Stimulated activated CD8-positive, alpha-beta memory T cell treated with anti-CD3 and anti-CD28 coated beads, Interleukin-12 subunit alpha, Interleukin-12 subunit beta, amount 100 ng/mL, for 24 hours (primary cell): ENCODE data around the gene PPP1R3F.
"Not testable (repeated sequence)": the region's sequence is repeated elsewhere in the genome, so short reads cannot be mapped to it uniquely, and the experiment has no call there.

ENCODE experiments used
- DNase-seq: peaks from one replicate; pipeline ENCODE4 v3.0.0-alpha.2; 2020; ENCODE audit errors: extremely low read depth

The PPP1R3F gene

GRCh38 chrX:49272421-49272820 lies 2.8 kb downstream of the PPP1R3F start:
- no peak for DNase-seq

GRCh38 chrX:49273181-49273727 lies 3.7 kb downstream of the PPP1R3F start:
- no peak for DNase-seq

DNA sequence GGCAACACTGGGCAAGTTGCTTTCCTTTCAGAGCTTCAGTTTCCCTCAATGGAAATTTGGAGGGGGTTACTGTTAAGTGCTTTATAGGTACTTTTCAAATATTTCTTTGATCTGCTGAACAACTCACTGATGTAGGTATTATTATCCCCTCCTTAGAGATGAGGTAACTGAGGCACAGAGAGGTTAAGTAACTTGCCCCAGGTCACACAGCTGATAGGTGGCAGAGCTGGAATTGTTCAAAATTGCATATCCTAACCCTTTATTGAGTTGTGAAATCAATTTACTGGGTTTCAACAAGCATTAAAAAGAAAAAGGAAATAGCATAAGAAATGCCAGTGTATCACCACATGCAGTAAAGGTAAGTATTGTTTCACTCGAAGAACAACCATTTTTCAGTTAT lies 6.6 kb downstream of the PPP1R3F start:
- no peak for DNase-seq

GRCh38 chrX:49276671-49277534 lies 7.3 kb downstream of the PPP1R3F start:
- DNase-seq: no peak

DNA sequence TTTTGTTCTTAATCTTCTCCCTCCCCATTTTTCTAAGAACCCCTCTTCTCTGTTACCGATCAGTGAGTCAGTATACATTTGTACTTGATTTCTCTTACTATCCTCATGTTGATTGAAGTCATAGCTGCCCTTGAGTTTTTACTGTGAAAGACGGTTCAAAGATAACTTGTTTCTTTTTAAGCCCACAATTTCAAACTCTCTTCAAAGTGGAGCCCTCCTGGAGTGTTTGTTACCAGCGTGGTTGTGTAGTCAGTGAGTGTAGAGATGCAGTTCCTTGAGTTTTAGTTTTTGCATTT lies 7.9 kb downstream of the PPP1R3F start:
- no peak for DNase-seq

DNA sequence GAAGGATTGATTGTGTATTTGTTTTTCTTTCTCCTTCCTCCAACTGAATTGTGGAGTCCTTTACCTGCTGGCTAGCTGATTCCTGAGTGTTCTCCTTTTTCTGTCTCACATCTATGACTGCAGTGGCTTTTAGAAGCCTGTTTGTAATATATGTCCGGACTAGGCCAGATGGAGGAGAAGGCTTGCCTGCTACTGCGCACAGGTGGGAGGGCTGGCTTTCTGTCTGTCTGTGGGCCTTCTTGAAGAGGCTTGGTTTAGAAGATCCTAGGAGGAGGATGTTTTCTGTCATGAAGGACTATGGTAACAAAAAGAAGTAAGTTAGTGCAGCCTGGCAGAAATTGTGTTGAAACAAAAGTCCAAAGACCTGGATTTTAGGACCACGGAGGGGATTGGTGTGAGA lies 8.5 kb downstream of the PPP1R3F start:
- DNase-seq: no peak

- DNase-seq: no peak
Observed at GRCh38 chrX:49282647-49283011, 13.0 kb downstream of the PPP1R3F start.

DNA sequence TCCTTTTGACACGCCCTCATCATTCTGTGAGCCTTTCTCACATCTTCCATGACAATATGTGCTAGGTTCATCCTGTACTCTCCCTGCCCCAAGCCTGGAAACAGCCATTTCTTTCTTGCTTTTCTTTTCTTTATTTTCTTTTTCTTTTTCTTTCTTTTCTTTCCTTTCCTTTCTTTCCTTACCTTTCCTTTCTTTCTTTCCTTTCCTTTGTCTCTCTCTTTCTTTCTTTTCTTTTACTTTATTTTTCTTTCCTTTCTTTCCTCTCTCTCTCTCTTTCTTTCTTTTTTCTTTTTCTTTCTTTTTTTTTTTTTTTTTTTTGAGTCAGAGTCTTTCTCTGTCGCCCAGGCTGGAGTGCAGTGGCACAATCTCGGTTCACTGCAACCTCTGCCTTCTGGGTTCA lies 14.6 kb downstream of the PPP1R3F start:
- no peak for DNase-seq

GRCh38 chrX:49286136-49286535 lies 16.5 kb downstream of the PPP1R3F start:
- no peak for DNase-seq

DNA sequence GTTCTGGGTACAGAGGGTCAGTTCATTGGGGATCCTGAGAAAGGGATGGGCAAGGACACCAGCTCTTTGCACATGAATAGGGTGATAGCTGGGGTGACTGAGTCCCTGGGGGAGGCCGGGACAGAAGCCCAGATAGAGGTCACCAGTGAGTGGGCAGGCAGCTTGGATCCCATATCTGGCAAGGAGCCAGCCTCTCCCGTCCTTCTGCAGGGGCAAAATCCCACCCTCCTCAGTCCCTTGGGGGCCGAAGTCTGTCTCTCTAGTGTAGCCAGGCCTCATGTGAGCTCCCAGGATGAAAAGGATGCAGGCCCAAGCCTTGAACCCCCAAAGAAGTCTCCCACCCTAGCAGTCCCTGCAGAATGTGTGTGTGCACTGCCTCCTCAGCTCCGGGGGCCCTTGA lies 17.0 kb downstream of the PPP1R3F start:
- DNase-seq: no peak

DNA sequence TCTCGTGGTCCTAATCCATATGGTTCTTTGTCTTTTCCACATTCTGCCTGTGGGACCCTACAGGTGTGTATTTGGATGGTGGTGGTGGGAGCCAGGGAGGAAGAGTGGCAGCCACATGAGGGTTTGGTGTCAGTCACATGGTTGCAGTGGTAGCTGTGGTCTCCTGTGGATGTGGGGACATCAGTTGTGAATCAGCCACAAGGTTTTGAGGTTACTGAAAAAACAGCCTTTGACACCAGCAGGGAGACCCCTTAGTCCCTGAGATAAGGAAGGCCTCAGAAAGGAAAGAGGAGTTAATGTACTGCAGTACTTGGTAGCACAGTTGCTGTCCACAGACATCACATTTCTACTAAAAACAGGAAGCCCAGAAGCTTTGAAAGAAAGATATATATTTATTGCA lies 18.1 kb downstream of the PPP1R3F start:
- DNase-seq: no peak

DNA sequence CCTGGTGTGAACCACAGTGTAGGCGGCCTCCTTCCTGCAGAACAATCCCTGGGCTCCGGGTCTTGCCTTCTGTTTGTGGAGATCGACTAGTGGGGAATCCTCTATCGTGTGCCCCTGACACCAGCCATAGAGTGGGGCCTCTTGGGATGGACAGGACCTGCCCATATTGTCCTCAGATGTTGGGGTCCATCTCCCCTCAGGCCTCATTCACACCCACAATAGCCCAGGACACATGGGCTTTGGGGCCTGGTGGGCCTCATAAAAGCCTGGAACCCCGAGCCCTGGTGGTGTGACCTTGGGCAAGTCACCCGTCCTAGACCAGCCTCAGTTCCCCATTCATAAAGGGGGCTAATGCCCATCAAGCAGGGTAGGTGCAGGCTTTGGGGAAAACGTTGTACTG lies 20.6 kb downstream of the PPP1R3F start:
- DNase-seq: no peak

GRCh38 chrX:49291615-49292337 lies 22.2 kb downstream of the PPP1R3F start:
- DNase-seq: no peak

DNA sequence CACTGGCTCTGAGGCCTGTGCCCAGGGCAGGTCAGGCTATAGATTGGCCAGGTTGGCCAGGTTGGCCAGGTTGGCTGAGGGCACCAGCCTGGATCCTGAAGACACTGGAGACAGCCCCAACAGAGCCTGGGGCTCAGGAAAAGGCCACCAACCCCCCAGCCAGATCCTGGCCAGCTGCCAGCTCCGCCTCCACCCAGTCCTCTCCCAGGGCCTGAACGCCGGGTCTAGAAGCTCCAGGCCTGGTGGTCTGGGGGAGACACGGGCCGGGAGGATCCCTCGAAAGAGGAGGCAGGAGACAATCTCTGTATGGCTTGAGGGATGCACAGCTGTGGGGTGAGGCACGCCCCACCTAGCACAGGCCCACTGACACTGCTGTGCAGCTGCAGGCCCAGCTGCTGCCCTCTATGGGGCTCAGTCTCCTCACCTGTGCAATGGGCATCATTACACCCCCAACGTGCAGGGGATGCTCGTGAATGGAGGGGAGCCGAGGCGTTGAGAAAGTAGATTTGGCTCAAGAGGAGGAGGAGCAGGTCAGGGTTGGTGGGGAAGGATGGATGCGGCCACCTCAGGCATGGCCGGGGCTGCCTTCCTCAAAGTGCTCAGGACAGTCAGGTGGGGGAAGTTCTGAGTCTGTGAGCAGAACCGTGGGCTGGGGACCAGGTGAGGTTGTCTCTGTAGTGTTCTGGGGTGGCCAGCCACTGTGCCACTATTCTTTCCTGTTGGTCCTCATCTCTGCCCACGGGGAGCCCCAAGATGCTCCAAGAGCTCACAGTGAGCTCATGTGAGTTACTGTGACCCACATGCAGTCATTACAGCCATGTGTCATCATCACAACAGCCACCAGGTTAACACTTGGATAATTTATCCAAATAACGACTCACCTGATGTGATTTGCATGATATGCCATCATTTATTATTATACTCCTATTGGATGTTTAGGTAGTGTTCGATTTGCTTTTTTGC lies 23.1 kb downstream of the PPP1R3F start:
- DNase-seq: no peak

DNA sequence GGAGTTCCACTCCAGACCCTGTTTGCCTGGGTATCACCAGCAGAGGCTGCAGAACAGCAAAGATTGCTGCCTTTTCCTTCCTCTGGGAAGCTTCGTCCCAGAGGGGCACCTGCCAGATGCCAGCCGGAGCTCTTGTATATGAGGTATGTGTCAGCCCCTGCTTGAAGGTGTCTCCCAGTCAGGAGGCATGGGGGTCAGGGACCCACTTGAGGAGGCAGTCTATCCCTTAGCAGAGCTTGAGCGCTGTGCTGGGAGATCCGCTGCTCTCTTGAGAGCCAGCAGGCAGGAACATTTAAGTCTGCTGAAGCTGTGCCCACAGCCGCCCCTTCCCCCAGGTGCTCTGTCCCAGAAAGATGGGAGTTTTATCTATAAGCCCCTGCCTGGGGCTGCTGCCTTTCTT lies 29.7 kb downstream of the PPP1R3F start:
- DNase-seq: not testable (repeated sequence)

GRCh38 chrX:49300703-49301102 lies 31.1 kb downstream of the PPP1R3F start:
- DNase-seq: no peak

DNA sequence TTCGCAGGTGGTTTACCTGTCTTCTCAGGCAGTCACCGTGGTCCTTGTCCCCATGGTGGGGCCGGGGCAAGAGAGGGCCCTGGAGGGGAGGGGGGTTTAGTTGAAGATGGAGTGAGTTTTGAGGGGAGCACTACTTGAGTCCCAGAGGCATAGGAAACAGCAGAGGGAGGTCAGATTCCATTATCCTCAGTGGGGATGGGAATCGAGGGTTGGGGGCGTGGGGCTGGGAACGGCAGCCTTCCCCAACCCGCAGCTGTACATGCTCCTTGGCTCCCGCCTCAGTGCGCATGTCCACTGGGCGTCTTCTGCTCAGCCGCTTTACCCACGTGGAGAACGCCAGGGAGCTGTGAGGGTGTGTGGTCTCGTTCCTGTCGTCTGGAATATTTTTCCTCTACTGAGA lies 33.8 kb downstream of the PPP1R3F start, which contains the start of gene GAGE10:
Gene GAGE10 (plus strand): TSS at position 301 of the 400 bp plus-strand sequence. CDS start 1,214 bp downstream, outside the sequence.
- DNase-seq: no peak

DNA sequence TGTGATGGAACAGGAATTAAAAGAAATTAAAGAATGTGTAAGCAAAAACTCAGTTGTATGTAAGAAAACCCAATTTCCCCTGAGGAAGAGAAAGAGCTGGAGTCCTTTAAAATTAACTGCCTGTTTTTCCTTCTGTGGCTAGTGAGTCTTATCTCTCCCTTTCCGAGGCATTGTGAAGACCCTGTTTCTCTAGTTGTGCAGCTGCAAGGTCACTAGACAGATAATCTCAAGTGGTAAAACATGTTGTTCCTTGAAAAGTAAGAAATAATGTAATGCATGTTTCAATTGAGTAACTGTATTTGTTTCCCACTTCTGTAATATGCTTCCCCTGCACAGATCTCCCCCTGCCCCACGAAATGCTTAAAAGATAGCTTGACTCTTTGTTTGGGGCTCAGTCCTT lies 38.2 kb downstream of the PPP1R3F start:
- DNase-seq: not testable (repeated sequence)

DNA sequence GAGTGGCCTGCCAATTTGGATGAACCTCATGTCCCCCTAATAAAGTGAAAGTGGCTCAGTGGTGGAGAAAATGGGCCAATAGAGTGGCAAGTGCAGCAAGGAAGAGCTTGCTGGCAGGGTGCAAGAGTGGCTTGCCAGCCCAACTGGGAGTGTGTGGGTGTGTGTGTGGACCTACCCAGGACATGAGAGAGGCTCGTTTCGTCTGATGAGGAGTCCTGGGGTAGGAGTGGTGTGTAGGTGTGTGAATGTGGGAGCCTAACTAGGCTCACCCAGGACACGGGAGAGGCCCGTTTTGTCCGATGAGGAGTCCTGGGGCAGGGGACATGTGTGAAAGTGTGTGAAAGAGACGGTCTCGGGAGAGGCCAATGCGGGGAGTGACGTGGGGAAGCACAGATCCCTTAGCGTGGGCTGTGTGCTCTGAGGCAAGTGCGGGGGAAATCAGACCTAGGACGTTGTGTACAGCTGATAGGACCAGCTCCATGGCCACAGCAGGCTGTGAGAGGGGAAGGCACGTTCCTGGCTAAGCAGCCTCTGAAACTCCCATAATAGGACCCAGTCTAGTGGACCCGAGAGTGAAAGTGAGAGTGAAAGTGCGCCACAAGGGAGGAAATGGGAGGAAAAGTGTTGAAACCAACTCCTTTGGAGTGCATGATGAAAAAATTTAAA lies 39.1 kb downstream of the PPP1R3F start:
- no peak for DNase-seq

- no peak for DNase-seq
Observed at GRCh38 chrX:49309401-49309981, 39.9 kb downstream of the PPP1R3F start.

DNA sequence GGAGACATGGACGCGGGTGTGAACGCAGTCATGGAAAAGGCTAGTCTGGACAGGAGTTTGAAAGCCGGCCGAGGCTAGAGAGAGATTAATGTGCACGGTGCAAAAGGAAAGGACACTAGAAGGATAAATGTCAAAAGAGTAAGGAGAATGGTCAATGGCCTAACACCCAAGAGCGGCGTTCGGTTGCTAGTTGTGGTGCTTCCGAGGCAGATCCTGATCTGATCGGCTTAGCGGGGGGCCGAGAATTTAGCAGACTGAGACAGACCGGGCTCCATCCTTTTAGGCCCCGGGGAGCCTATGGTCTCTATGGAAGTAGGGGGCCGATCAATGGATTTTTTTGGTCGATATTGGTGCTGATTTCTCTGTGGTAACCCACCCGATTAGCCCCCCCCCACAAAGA lies 40.8 kb downstream of the PPP1R3F start:
- no peak for DNase-seq
